Measurements from ENCODE around the gene MACROD2.

The MACROD2 gene

GRCh38 chr20:15155848-15156401 is 1160.6 kb downstream of the MACROD2 start:
- TF ChIP-seq, protein P1, sequence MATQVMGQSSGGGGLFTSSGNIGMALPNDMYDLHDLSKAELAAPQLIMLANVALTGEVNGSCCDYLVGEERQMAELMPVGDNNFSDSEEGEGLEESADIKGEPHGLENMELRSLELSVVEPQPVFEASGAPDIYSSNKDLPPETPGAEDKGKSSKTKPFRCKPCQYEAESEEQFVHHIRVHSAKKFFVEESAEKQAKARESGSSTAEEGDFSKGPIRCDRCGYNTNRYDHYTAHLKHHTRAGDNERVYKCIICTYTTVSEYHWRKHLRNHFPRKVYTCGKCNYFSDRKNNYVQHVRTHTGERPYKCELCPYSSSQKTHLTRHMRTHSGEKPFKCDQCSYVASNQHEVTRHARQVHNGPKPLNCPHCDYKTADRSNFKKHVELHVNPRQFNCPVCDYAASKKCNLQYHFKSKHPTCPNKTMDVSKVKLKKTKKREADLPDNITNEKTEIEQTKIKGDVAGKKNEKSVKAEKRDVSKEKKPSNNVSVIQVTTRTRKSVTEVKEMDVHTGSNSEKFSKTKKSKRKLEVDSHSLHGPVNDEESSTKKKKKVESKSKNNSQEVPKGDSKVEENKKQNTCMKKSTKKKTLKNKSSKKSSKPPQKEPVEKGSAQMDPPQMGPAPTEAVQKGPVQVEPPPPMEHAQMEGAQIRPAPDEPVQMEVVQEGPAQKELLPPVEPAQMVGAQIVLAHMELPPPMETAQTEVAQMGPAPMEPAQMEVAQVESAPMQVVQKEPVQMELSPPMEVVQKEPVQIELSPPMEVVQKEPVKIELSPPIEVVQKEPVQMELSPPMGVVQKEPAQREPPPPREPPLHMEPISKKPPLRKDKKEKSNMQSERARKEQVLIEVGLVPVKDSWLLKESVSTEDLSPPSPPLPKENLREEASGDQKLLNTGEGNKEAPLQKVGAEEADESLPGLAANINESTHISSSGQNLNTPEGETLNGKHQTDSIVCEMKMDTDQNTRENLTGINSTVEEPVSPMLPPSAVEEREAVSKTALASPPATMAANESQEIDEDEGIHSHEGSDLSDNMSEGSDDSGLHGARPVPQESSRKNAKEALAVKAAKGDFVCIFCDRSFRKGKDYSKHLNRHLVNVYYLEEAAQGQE (IDR thresholded peaks at IDR 0.05; ENCODE audit: insufficient read depth in 1 of 2, low read depth in 2 of 2, low read length in 2 of 2), result no peak
- no peak for TF ChIP-seq SIN3A (IDR thresholded peaks at IDR 0.05; ENCODE audit: borderline replicate concordance, insufficient read depth, low read length)
- no peak for TF ChIP-seq FOXP2 (optimal IDR thresholded peaks at IDR 0.05; ENCODE audit: borderline replicate concordance, extremely low read depth, extremely low read length, insufficient read depth)
- no peak for TF ChIP-seq TAF1 (IDR thresholded peaks at IDR 0.05; ENCODE audit: borderline replicate concordance, insufficient read depth, low read length)
- no peak for TF ChIP-seq POLR2AphosphoS5 (IDR thresholded peaks at IDR 0.05; ENCODE audit: low read depth, low read length)

DNA sequence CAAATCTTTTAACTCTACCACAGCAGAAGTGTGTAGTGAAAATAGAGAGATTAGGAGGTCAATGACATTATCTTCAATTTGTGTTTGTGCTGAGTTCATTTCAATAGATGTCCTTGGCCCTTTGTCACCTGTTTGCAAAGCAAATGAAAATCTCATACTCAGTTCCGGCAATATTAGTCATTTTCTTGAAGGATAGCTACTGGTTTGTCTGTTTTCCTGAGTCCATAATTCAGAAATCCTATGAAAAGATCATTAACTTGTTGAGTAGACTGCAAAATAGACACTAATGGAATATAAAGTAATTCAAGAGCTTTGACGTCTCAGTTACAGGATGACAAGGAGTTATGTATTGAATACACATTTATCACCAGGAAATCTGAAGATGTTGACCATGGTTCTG is 1163.2 kb downstream of the MACROD2 start:
- TF ChIP-seq, protein P1 (IDR thresholded peaks at IDR 0.05; ENCODE audit: insufficient read depth in 1 of 2, low read depth in 2 of 2, low read length in 2 of 2), result no peak
- TF ChIP-seq SIN3A (IDR thresholded peaks at IDR 0.05; ENCODE audit: borderline replicate concordance, insufficient read depth, low read length), result no peak
- no peak for TF ChIP-seq POLR2AphosphoS5 (IDR thresholded peaks at IDR 0.05; ENCODE audit: low read depth, low read length)
- TF ChIP-seq FOXP2 (optimal IDR thresholded peaks at IDR 0.05; ENCODE audit: borderline replicate concordance, extremely low read depth, extremely low read length, insufficient read depth), result no peak
- TF ChIP-seq TAF1 (IDR thresholded peaks at IDR 0.05; ENCODE audit: borderline replicate concordance, insufficient read depth, low read length), result no peak

- TF ChIP-seq POLR2AphosphoS5 (IDR thresholded peaks at IDR 0.05; ENCODE audit: low read depth, low read length), result no peak
- TF ChIP-seq SIN3A (IDR thresholded peaks at IDR 0.05; ENCODE audit: borderline replicate concordance, insufficient read depth, low read length), result no peak
- TF ChIP-seq TAF1 (IDR thresholded peaks at IDR 0.05; ENCODE audit: borderline replicate concordance, insufficient read depth, low read length), result no peak
- TF ChIP-seq FOXP2 (optimal IDR thresholded peaks at IDR 0.05; ENCODE audit: borderline replicate concordance, extremely low read depth, extremely low read length, insufficient read depth), result no peak
- TF ChIP-seq, protein P1 (IDR thresholded peaks at IDR 0.05; ENCODE audit: insufficient read depth in 1 of 2, low read depth in 2 of 2, low read length in 2 of 2), result no peak
Measured at GRCh38 chr20:15162079-15162647, 1166.8 kb downstream of the MACROD2 start.

GRCh38 chr20:15163632-15164031 is 1168.3 kb downstream of the MACROD2 start:
- TF ChIP-seq, protein P1 (IDR thresholded peaks at IDR 0.05; ENCODE audit: insufficient read depth in 1 of 2, low read depth in 2 of 2, low read length in 2 of 2), result no peak
- TF ChIP-seq TAF1 (IDR thresholded peaks at IDR 0.05; ENCODE audit: borderline replicate concordance, insufficient read depth, low read length) (no peak), FOXP2 (optimal IDR thresholded peaks at IDR 0.05; ENCODE audit: borderline replicate concordance, extremely low read depth, extremely low read length, insufficient read depth) (no peak), POLR2AphosphoS5 (IDR thresholded peaks at IDR 0.05; ENCODE audit: low read depth, low read length) (no peak), SIN3A (IDR thresholded peaks at IDR 0.05; ENCODE audit: borderline replicate concordance, insufficient read depth, low read length) (no peak)
